ENCODE data around the gene WDR18. TPM values are rescaled to one million over a fixed set of nuclear protein-coding genes. Genes with fewer than 3 reads are reported as not detected.
"Not testable (repeated sequence)": the region's sequence is repeated elsewhere in the genome, so short reads cannot be mapped to it uniquely, and the experiment has no call there.

The WDR18 gene
- total RNA-seq, 4 donors from 2014 or later, result 15.2 to 73.5 (median 46.8) TPM

- DNase-seq, result no peak
- Histone ChIP-seq H3K36me3 (no peaks in the 10 kb centered on the region), H3K4me3 (replicated peaks in 1 of 3) (no peak overlapping the region), H3K27me3 (no peaks in the 10 kb centered on the region), H3K27ac (no peak overlapping the region), H3K4me1 (peaks cover 11% of the 10 kb centered on the region in 2 donors), H3K9me3 (no peaks in the 10 kb centered on the region)
- TF ChIP-seq POLR2A (IDR thresholded peaks at IDR 0.05), result no peak
- no peak for TF ChIP-seq CTCF (IDR thresholded peaks at IDR 0.05)
- 81 to 84% methylated on average over 14 of the region's 14 CpGs for WGBS, 2 donors
- intact Hi-C loops (cut with DNase I), result no loop called here
Measured at GRCh38 chr19:954272-954671, 29.9 kb upstream of the WDR18 start.

GRCh38 chr19:954672-955494 is 29.3 kb upstream of the WDR18 start:
- Histone ChIP-seq H3K4me3 (replicated peaks in 1 of 3) (no peak overlapping the region), H3K9me3 (no peaks in the 10 kb centered on the region), H3K27me3 (no peaks in the 10 kb centered on the region), H3K36me3 (no peaks in the 10 kb centered on the region), H3K27ac (no peak overlapping the region), H3K4me1 (peaks cover 11% of the 10 kb centered on the region in 2 donors)
- no peak for DNase-seq
- intact Hi-C loops (cut with DNase I), result no loop called here
- TF ChIP-seq CTCF (IDR thresholded peaks at IDR 0.05) (no peak), POLR2A (IDR thresholded peaks at IDR 0.05) (no peak)
- WGBS, 2 donors, result 73 to 76% methylated on average over 22 to 41 of the region's 43 CpGs

GRCh38 chr19:955803-956765 is 28.1 kb upstream of the WDR18 start:
- DNase-seq, result no peak
- intact Hi-C loops (cut with DNase I), result no loop called here

GRCh38 chr19:956766-957440 is 27.2 kb upstream of the WDR18 start:
- no peak overlapping the region for H3K27ac ChIP-seq
- intact Hi-C loops (cut with DNase I), result no loop called here
- peaks cover 11% of the 10 kb centered on the region in 2 donors for H3K4me1 ChIP-seq
- no peak for TF ChIP-seq POLR2A (IDR thresholded peaks at IDR 0.05)
- TF ChIP-seq CTCF (IDR thresholded peaks at IDR 0.05), result no peak
- H3K36me3 ChIP-seq, result no peaks in the 10 kb centered on the region
- H3K27me3 ChIP-seq, result no peaks in the 10 kb centered on the region
- 65 to 69% methylated on average over 19 to 21 of the region's 27 CpGs for WGBS, 2 donors
- H3K9me3 ChIP-seq, result no peaks in the 10 kb centered on the region
- no peak overlapping the region for H3K4me3 ChIP-seq (replicated peaks in 1 of 3)
- DNase-seq, result no peak

More at GRCh38 chr19:955803-956765, 28.1 kb upstream of the WDR18 start:
- H3K36me3 ChIP-seq, result no peaks in the 10 kb centered on the region
- peaks cover 11% of the 10 kb centered on the region in 2 donors for H3K4me1 ChIP-seq
- H3K4me3 ChIP-seq (replicated peaks in 1 of 3), result no peak overlapping the region
- 83 to 87% methylated on average over 47 to 52 of the region's 55 CpGs for WGBS, 2 donors
- TF ChIP-seq POLR2A (IDR thresholded peaks at IDR 0.05) (no peak), CTCF (IDR thresholded peaks at IDR 0.05) (no peak)
- H3K27ac ChIP-seq, result no peak overlapping the region
- H3K9me3 ChIP-seq, result no peaks in the 10 kb centered on the region
- no peaks in the 10 kb centered on the region for H3K27me3 ChIP-seq

GRCh38 chr19:957578-957977 is 26.6 kb upstream of the WDR18 start:
- intact Hi-C loops (cut with DNase I); H3K36me3 ChIP-seq; H3K4me1 ChIP-seq; DNase-seq; H3K9me3 ChIP-seq; H3K27ac ChIP-seq; H3K4me3 ChIP-seq (replicated peaks in 1 of 3); H3K27me3 ChIP-seq: not testable (repeated sequence)
- WGBS, 2 donors, result 93 to 96% methylated on average over 9 of the region's 9 CpGs

Measured in thyroid gland (tissue), 4 donors.